ENCODE data around the gene ROR1. TPM values are rescaled to one million over a fixed set of nuclear protein-coding genes. Genes with fewer than 3 reads are reported as not detected.

The ROR1 gene
- total RNA-seq, 6 donors from 2014 or later: 19.7 to 39.8 (median 28.5) TPM

DNA sequence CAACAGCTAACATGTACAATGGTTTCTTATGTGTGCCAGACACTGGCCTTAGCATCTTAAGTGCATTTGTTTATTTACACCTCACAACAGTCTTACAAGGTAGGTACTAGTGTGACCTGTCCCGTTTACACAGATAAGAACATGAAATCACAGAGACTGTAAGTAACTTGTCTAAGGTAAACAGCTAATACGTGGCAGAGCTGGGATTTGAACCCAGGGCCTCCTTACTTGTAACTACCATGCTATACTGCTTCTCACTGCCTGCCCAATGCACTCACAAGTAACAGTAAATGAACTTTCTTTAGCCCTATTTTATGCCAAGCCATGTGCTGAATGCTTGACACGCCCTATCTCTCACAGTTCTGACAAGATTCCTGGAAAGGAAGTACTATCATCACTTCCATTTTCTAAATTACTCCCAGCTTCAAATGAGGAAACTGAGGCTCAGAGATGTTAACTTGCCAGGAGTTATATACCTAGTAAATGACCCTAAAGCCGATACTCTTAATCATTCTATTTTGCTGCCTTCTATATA is 25.7 kb upstream of the ROR1 start:
- DNase-seq: no peak
- ATAC-seq (ENCODE audit: low FRiP score in 2 of 2): no peak
- TF ChIP-seq, protein P1, sequence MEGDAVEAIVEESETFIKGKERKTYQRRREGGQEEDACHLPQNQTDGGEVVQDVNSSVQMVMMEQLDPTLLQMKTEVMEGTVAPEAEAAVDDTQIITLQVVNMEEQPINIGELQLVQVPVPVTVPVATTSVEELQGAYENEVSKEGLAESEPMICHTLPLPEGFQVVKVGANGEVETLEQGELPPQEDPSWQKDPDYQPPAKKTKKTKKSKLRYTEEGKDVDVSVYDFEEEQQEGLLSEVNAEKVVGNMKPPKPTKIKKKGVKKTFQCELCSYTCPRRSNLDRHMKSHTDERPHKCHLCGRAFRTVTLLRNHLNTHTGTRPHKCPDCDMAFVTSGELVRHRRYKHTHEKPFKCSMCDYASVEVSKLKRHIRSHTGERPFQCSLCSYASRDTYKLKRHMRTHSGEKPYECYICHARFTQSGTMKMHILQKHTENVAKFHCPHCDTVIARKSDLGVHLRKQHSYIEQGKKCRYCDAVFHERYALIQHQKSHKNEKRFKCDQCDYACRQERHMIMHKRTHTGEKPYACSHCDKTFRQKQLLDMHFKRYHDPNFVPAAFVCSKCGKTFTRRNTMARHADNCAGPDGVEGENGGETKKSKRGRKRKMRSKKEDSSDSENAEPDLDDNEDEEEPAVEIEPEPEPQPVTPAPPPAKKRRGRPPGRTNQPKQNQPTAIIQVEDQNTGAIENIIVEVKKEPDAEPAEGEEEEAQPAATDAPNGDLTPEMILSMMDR (IDR thresholded peaks at IDR 0.05): no peak
- TF ChIP-seq POLR2AphosphoS5 (IDR thresholded peaks at IDR 0.05) (no peak), EP300 (IDR thresholded peaks at IDR 0.05) (no peak), POLR2A (IDR thresholded peaks at IDR 0.05) (no peak)
- Histone ChIP-seq H3K27me3 (no peaks in the 10 kb centered on the region), H3K4me3 (no peak overlapping the region), H3K36me3 (no peaks in the 10 kb centered on the region), H3K9me3 (no peaks in the 10 kb centered on the region), H3K27ac (no peak overlapping the region), H3K4me1 (no peaks in the 10 kb centered on the region)
- WGBS, 2 donors: 79 to 80% methylated on average over 4 of the region's 4 CpGs

DNA sequence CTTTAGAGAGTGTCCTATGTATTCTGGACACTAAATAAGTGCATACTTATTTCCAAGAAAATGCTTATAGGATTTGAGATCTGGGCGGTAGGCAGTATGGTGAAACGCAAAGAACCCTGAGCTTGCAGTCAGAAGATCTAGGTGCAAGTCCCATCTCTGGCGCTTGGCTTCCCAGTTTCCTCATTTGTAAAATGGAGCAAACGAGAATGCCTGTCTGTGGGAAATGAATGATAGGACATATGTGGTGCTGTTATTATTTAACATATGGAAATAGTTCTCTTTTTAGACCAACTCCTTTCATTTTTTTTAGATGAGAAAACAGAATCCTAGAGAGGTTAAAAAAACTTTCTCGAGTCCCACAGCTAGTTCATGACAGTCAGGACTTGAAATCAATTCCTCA is 25.2 kb upstream of the ROR1 start:
- no peaks in the 10 kb centered on the region for H3K9me3 ChIP-seq
- 88 to 90% methylated on average over 5 of the region's 5 CpGs for WGBS, 2 donors
- ATAC-seq (ENCODE audit: low FRiP score in 2 of 2): no peak

DNA sequence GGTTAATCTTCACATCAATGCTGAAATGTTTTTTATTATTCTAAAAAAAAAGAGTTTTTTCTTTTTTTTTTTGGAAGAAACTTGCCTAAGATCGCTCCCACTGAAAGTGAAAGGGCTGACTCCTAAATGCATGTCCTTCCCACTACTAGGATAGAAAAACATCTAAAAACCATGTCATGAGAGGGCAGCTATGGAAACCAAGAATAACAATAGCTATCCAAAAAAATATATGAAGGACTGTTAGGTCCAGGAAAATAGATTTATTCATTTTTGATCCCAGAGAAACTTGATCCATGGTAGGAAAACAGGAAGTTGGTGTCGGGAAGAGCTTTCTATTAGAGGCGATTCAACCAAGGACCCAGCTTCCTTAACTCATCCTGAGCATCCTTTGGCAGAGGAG is 23.1 kb upstream of the ROR1 start:
- TF ChIP-seq, protein P1 (IDR thresholded peaks at IDR 0.05): no peak
- TF ChIP-seq POLR2A (IDR thresholded peaks at IDR 0.05) (no peak), EP300 (IDR thresholded peaks at IDR 0.05) (no peak), POLR2AphosphoS5 (IDR thresholded peaks at IDR 0.05) (no peak)
- H3K9me3 ChIP-seq: no peaks in the 10 kb centered on the region
- no peak for DNase-seq
- H3K27ac ChIP-seq: no peak overlapping the region
- no peaks in the 10 kb centered on the region for H3K4me1 ChIP-seq
- no peaks in the 10 kb centered on the region for H3K36me3 ChIP-seq
- ATAC-seq (ENCODE audit: low FRiP score in 2 of 2): no peak
- WGBS, 2 donors: 69 to 70% methylated on average over 3 of the region's 3 CpGs
- H3K27me3 ChIP-seq: no peaks in the 10 kb centered on the region
- H3K4me3 ChIP-seq: no peak overlapping the region

More for the DNA sequence above, 25.2 kb upstream of the ROR1 start:
- no peak for DNase-seq
- Histone ChIP-seq H3K4me3 (no peak overlapping the region), H3K27ac (no peak overlapping the region), H3K36me3 (no peaks in the 10 kb centered on the region), H3K27me3 (no peaks in the 10 kb centered on the region), H3K4me1 (no peaks in the 10 kb centered on the region)
- TF ChIP-seq POLR2A (IDR thresholded peaks at IDR 0.05): no peak
- TF ChIP-seq POLR2AphosphoS5 (IDR thresholded peaks at IDR 0.05): no peak
- TF ChIP-seq, protein P1 (IDR thresholded peaks at IDR 0.05): no peak
- TF ChIP-seq EP300 (IDR thresholded peaks at IDR 0.05): no peak

DNA sequence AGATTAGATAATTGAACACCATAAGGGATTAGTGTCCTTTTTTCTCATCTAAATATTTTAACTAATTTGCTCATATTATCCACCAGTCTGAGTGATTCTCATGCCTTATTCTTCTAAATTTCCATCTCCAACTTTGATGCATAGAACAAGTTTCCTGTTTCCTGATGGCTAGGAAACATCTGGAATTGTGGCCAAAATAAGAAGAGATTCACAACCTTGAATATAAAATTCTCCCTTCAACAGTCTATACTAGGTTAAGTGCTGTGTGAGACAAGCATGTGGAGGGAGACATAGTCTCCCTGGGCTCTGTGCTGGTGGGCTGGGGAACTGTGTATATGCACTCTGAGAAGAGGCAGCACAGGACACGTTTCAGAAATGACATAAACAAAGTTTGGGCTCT is 21.6 kb upstream of the ROR1 start:
- Histone ChIP-seq H3K4me3 (no peak overlapping the region), H3K36me3 (no peaks in the 10 kb centered on the region), H3K9me3 (no peaks in the 10 kb centered on the region), H3K4me1 (no peaks in the 10 kb centered on the region), H3K27ac (no peak overlapping the region), H3K27me3 (no peaks in the 10 kb centered on the region)
- no peak for ATAC-seq (ENCODE audit: low FRiP score in 2 of 2)
- no peak for DNase-seq
- WGBS, 2 donors: 56 to 61% methylated on average over 1 of the region's 1 CpG
- TF ChIP-seq, protein P1 (IDR thresholded peaks at IDR 0.05): no peak
- TF ChIP-seq EP300 (IDR thresholded peaks at IDR 0.05) (no peak), POLR2A (IDR thresholded peaks at IDR 0.05) (no peak), POLR2AphosphoS5 (IDR thresholded peaks at IDR 0.05) (no peak)

DNA sequence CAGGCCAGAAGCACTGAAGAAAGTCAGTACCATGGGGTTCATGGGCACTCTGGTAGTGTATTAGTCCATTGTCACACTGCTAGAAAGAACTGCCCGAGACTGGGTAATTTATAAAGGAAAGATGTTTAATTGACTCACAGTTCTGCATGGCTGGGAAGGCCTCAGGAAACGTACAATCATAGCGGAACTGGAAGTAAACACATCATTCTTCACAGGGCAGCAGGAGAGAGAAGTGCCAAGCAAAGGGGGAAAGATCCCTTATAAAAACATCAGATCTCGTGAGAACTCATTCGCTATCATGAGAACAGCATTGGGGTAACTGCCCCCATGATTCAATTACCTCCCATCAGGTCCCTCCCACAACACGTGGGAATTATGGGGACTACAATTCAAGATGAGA is 20.2 kb upstream of the ROR1 start:
- ATAC-seq (ENCODE audit: low FRiP score in 2 of 2) (no peak), DNase-seq (no peak)
- TF ChIP-seq EP300 (IDR thresholded peaks at IDR 0.05) (no peak), POLR2AphosphoS5 (IDR thresholded peaks at IDR 0.05) (no peak), POLR2A (IDR thresholded peaks at IDR 0.05) (no peak)
- TF ChIP-seq, protein P1 (IDR thresholded peaks at IDR 0.05): no peak
- Histone ChIP-seq H3K4me3 (no peak overlapping the region), H3K27ac (no peak overlapping the region), H3K4me1 (no peaks in the 10 kb centered on the region), H3K9me3 (no peaks in the 10 kb centered on the region), H3K36me3 (no peaks in the 10 kb centered on the region), H3K27me3 (no peaks in the 10 kb centered on the region)
- WGBS, 2 donors: 39 to 51% methylated on average over 6 of the region's 6 CpGs
